H1 (cell line): ENCODE measurements around the gene HOXC5. TPM values are rescaled to one million over a fixed set of nuclear protein-coding genes. Genes with fewer than 3 reads are reported as not detected.

ENCODE experiments used
- CTCF ChIA-PET: fragments of 300-600 bp; sonication (Branson Sonifier 250); formaldehyde crosslinking; loops from one replicate; lab custom pipeline; 2021; ENCODE audit not compliant: partially characterized antibody; lab: Charles Lee
- POLR2A ChIA-PET: fragments of 300-600 bp; sonication (Branson Sonifier 250); formaldehyde crosslinking; loops from one replicate; lab custom pipeline; 2021; ENCODE audit warnings: inconsistent platforms; ENCODE audit not compliant: partially characterized antibody; lab: Charles Lee
- DNase-seq, 2 experiments: peaks; one replicate each; pipeline versions ENCODE4 v3.0.0 to v3.0.0-alpha.2; 2010 to 2022; ENCODE audit warnings: low spot score in 2 of 2, low read depth in 1 of 2, mixed read lengths in 1 of 2
- FAIRE-seq: peaks from 2 replicates; lab custom pipeline; 2011; peaks lifted over from hg19 to GRCh38; lab: Jason Lieb, UNC
- H2AFZ ChIP-seq: 2 replicates; pipeline ENCODE4 v1.8.1; 2012; ENCODE audit warnings: low read length, inconsistent platforms
- H2AK5ac ChIP-seq: 2 replicates; pipeline ENCODE4 v1.6.1; 2013; ENCODE audit warnings: low read depth, low read length
- H2BK120ac ChIP-seq: replicated peaks from 2 replicates; pipeline ENCODE3; 2013; ENCODE audit warnings: low read depth, low read length, inconsistent platforms
- H2BK12ac ChIP-seq: 2 replicates; pipeline ENCODE4 v1.6.1; 2013; ENCODE audit warnings: low read depth, low read length
- H2BK15ac ChIP-seq: 2 replicates; pipeline ENCODE4 v1.6.1; 2013; ENCODE audit warnings: low read length
- H2BK20ac ChIP-seq: 2 replicates; pipeline ENCODE4 v1.6.1; 2013; ENCODE audit warnings: low read length
- H2BK5ac ChIP-seq: 2 replicates; pipeline ENCODE4 v1.6.1; 2013; ENCODE audit warnings: low read depth, low read length
- H3K14ac ChIP-seq: 2 replicates; pipeline ENCODE4 v1.6.1; 2013; ENCODE audit warnings: inconsistent platforms; ENCODE audit not compliant: insufficient read length
- H3K18ac ChIP-seq: 2 replicates; pipeline ENCODE4 v1.6.1; 2013; ENCODE audit warnings: low read length; ENCODE audit errors: extremely low read depth
- H3K23ac ChIP-seq: 2 replicates; pipeline ENCODE4 v1.6.1; 2013; ENCODE audit warnings: inconsistent platforms; ENCODE audit not compliant: insufficient read length
- H3K23me2 ChIP-seq: 2 replicates; pipeline ENCODE4 v1.6.1; 2013; ENCODE audit warnings: low read depth, low read length
- H3K27ac ChIP-seq: 2 replicates; pipeline ENCODE4 v1.6.1; 2011; ENCODE audit warnings: low read depth, low read length, inconsistent platforms
- H3K27me3 ChIP-seq, 4 experiments: replicated peaks in 1 of 4; 1 replicate in 1 of 4; 2 replicates in 3 of 4; pipeline versions ENCODE4 v1.6.1 to v1.8.1; 2011 to 2013; ENCODE audit warnings: low read length in 3 of 4, mild to moderate bottlenecking in 3 of 4, inconsistent platforms in 2 of 4, mixed read lengths in 2 of 4, moderate library complexity in 1 of 4; ENCODE audit not compliant: control insufficient read depth in 3 of 4, insufficient read depth in 3 of 4; ENCODE audit errors: extremely low read depth in 1 of 4
- H3K36me3 ChIP-seq, 4 experiments: 2 replicates each; pipeline versions ENCODE4 v1.6.1 to v1.8.1; 2011 to 2013; ENCODE audit warnings: mild to moderate bottlenecking in 4 of 4, low read length in 3 of 4, moderate library complexity in 2 of 4, control low read depth in 1 of 4, inconsistent platforms in 1 of 4; ENCODE audit not compliant: insufficient read depth in 4 of 4, control insufficient read depth in 2 of 4
- H3K4ac ChIP-seq: replicated peaks from 2 replicates; pipeline ENCODE3; 2013; ENCODE audit warnings: low read length, low read depth, mixed read lengths, inconsistent platforms; ENCODE audit not compliant: insufficient read length
- H3K4me1 ChIP-seq, 4 experiments: replicated peaks in 1 of 4; 1 replicate in 1 of 4; 2 replicates in 3 of 4; pipeline versions ENCODE4 v1.6.1 to v1.8.1; 2011 to 2013; ENCODE audit warnings: low read length in 3 of 4, inconsistent platforms in 2 of 4, mixed read lengths in 1 of 4; ENCODE audit not compliant: insufficient read depth in 4 of 4, control insufficient read depth in 3 of 4
- H3K4me2 ChIP-seq, 2 experiments: 2 replicates each; pipeline versions ENCODE4 v1.6.1 to v1.8.1; 2011 to 2013; ENCODE audit warnings: low read depth in 2 of 2, low read length in 2 of 2, control low read depth in 1 of 2, inconsistent platforms in 1 of 2, mild to moderate bottlenecking in 1 of 2; ENCODE audit not compliant: insufficient read depth in 1 of 2
- H3K4me3 ChIP-seq, 4 experiments: fragments of 200-600, 300-600 bp in 1 of 4; sonication (generic), shearing (Covaris generic), sonication (Bioruptor Twin) in 1 of 4; 2 replicates each; pipeline versions ENCODE4 v1.5.1 to v1.8.1; 2011 to 2016; ENCODE audit warnings: low read length in 4 of 4, low read depth in 3 of 4, control low read depth in 2 of 4, inconsistent platforms in 2 of 4, mild to moderate bottlenecking in 2 of 4, mixed read lengths in 1 of 4, moderate library complexity in 1 of 4; ENCODE audit not compliant: insufficient read depth in 2 of 4; ENCODE audit errors: extremely low read depth in 1 of 4
- H3K56ac ChIP-seq: replicated peaks from 2 replicates; pipeline ENCODE3; 2013; ENCODE audit warnings: low read depth, mild to moderate bottlenecking, mixed read lengths, low read length, inconsistent platforms; ENCODE audit not compliant: insufficient read length
- H3K79me1 ChIP-seq: 2 replicates; pipeline ENCODE4 v1.6.1; 2013; ENCODE audit warnings: low read depth, low read length, control low read depth
- H3K79me2 ChIP-seq, 2 experiments: 2 replicates each; pipeline versions ENCODE4 v1.6.1 to v1.8.1; 2012 to 2013; ENCODE audit warnings: low read length in 2 of 2, mild to moderate bottlenecking in 2 of 2, inconsistent platforms in 1 of 2; ENCODE audit not compliant: insufficient read depth in 2 of 2, control insufficient read depth in 1 of 2
- H3K9ac ChIP-seq, 4 experiments: replicated peaks in 1 of 4; 1 replicate in 1 of 4; 2 replicates in 3 of 4; pipeline versions ENCODE4 v1.6.1 to v1.8.1; 2011 to 2013; ENCODE audit warnings: low read depth in 3 of 4, low read length in 3 of 4, control low read depth in 2 of 4, mild to moderate bottlenecking in 2 of 4, moderate library complexity in 2 of 4, inconsistent platforms in 1 of 4; ENCODE audit errors: extremely low read depth in 1 of 4
- H3K9me3 ChIP-seq, 2 experiments: 2 replicates each; pipeline versions ENCODE4 v1.6.1 to v1.8.1; 2012 to 2013; ENCODE audit warnings: mild to moderate bottlenecking in 2 of 2, moderate library complexity in 2 of 2, control low read depth in 1 of 2, inconsistent platforms in 1 of 2, low read depth in 1 of 2, low read length in 1 of 2, mixed read lengths in 1 of 2; ENCODE audit not compliant: insufficient read depth in 2 of 2
- H4K20me1 ChIP-seq, 2 experiments: replicated peaks in 1 of 2; 2 replicates each; pipeline versions ENCODE3 to v1.8.1; 2011 to 2013; ENCODE audit warnings: inconsistent platforms in 2 of 2, low read length in 2 of 2, mild to moderate bottlenecking in 1 of 2; ENCODE audit not compliant: insufficient read depth in 2 of 2, control insufficient read depth in 1 of 2
- H4K5ac ChIP-seq: 2 replicates; pipeline ENCODE4 v1.6.1; 2013; ENCODE audit warnings: low read length, low read depth, mixed read lengths, inconsistent platforms; ENCODE audit not compliant: insufficient read length
- H4K8ac ChIP-seq: 2 replicates; pipeline ENCODE4 v1.8.0; 2013; ENCODE audit warnings: mild to moderate bottlenecking, moderate library complexity, low read length, inconsistent platforms; ENCODE audit not compliant: insufficient read depth; ENCODE audit errors: extremely low read depth
- H4K91ac ChIP-seq: replicated peaks from 2 replicates; pipeline ENCODE3; 2013; ENCODE audit warnings: low read length, mixed read lengths, inconsistent platforms; ENCODE audit not compliant: insufficient read length
- ASH2L ChIP-seq: fragments of 200-600, 300-600 bp; sonication (generic); IDR thresholded peaks from one replicate; pipeline ENCODE4 v1.7.1; 2017; ENCODE audit warnings: low read length
- CREB1 ChIP-seq: IDR thresholded peaks from 2 replicates; pipeline ENCODE4 v1.6.1; 2012; ENCODE audit warnings: inconsistent platforms
- CTBP2 ChIP-seq: IDR thresholded peaks from 2 replicates; pipeline ENCODE4 v1.7.0; 2011; ENCODE audit warnings: borderline replicate concordance, mild to moderate bottlenecking, moderate library complexity, mixed read lengths, low read length; ENCODE audit not compliant: insufficient read depth, insufficient read length
- EZH2 ChIP-seq: fragments of 200-600 bp; sonication (generic); IDR thresholded peaks from 2 replicates; pipeline ENCODE4 v1.7.1; 2012; ENCODE audit warnings: low read depth, mild to moderate bottlenecking, moderate library complexity, low read length, inconsistent platforms; ENCODE audit not compliant: severe bottlenecking
- JUND ChIP-seq: IDR thresholded peaks from 2 replicates; pipeline ENCODE4 v1.6.1; 2011; ENCODE audit warnings: mild to moderate bottlenecking, improper control_type of control experiment, low read length
- KDM4A ChIP-seq: IDR thresholded peaks from one replicate; pipeline ENCODE4 v1.7.1; 2012; ENCODE audit warnings: low read depth, mild to moderate bottlenecking, moderate library complexity, low read length, inconsistent platforms; ENCODE audit not compliant: severe bottlenecking
- RNF2 ChIP-seq: fragments of 200-900, 300-1000 bp; sonication (generic); IDR thresholded peaks from 2 replicates; pipeline ENCODE4 v1.7.1; 2016; ENCODE audit warnings: borderline replicate concordance, low read depth, mild to moderate bottlenecking, antibody characterized with exemption, low read length; ENCODE audit not compliant: poor library complexity, severe bottlenecking; ENCODE audit errors: missing control alignments
- SUZ12 ChIP-seq: fragments of 200-600 bp; sonication (generic); IDR thresholded peaks from 2 replicates; pipeline ENCODE4 v1.6.1; 2012; ENCODE audit warnings: mild to moderate bottlenecking, inconsistent platforms, low read length, moderate library complexity, mixed read lengths
- WGBS, 2 experiments: shearing (Covaris generic) in 1 of 2; methylation state at CpG; one replicate each; pipeline versions ENCODE4 v1.1.6 to v1.1.7; 2013 to 2015; ENCODE audit warnings: low lambda C conversion rate in 2 of 2, mixed read lengths in 2 of 2, inconsistent platforms in 1 of 2, low coverage in 1 of 2, missing lambda C conversion rate in 1 of 2; ENCODE audit not compliant: insufficient replicate concordance in 2 of 2, insufficient coverage in 1 of 2, insufficient read length in 1 of 2; ENCODE audit errors: extremely low coverage in 1 of 2, missing lambda C conversion rate in 1 of 2; 5-methylcytosine and 5-hydroxymethylcytosine counted together
- polyA plus RNA-seq, 7 experiments: library from polyadenylated mRNA; depleted of rRNA in 3 of 7; stranded (reverse) in 5 of 7; unstranded in 2 of 7; fragments of >200 nt in 5 of 7; fragments of 200-250 nt in 2 of 7; gene quantifications; 1 replicate in 5 of 7; 2 replicates in 1 of 7; 4 replicates in 1 of 7; pipeline versions ENCODE4 v1.2.1 to v1.2.3, GENCODE V29; 2011 to 2013; ENCODE audit warnings: missing spikeins in 2 of 7, mixed read lengths in 2 of 7
- total RNA-seq: library from RNA; stranded (reverse); fragmentation: NEBNext Ultra II Directional; extraction: Animal tissue kit (Norgen Biotek cat#: 25700); gene quantifications from 2 replicates; pipeline ENCODE4 v1.2.1, GENCODE V29; 2021
- TF ChIP-seq, protein P1 (sequence below): IDR thresholded peaks from 2 replicates; pipeline ENCODE4 v1.6.1; 2012; ENCODE audit warnings: inconsistent platforms

Gene HOXC5
- total and polyA plus RNA-seq, 2 of the 8 experiments (the other 6 are each of a cell fraction or from before 2014, with no cell fraction given), result not detected

DNA sequence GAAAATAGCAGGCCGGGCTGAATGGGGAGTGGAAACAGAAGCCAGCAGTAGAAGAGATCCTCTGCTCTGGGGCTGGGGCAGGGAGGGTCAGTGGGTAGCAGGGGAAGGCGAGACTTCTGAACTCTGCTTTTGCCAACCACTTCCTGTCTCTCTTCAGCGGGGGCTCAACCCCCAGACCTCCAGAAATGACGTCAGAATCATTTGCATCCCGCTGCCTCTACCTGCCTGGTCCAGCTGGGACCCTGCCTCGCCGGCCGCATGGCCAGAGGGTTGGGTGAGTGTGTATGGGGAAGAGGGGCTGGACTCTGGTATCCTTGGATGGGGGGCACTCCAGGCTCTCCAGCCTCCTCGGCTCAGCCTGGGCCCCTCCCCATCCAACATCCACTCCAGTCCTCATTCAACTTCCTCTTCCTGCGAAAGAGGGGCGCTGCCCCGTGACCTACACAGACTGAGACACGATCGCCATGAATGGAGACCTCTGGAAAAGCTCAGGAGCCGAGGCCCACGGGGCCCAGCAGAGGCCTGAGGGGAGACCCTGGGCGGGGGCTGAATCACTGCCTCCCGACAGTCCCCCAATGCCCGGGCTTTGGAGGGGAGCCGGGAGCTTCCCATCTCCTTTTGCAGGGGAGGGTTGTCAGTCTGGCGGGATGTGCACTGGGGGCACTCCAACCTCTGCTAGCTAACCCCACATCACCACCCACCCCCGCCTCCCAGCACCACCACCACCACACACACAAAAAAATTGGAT lies 20.3 kb downstream of the HOXC5 start:
- Histone ChIP-seq H3K9ac (no peak overlapping the region), H2BK15ac (no peak overlapping the region), H2BK20ac (no peak overlapping the region), H3K4ac (no peak overlapping the region), H3K27me3 (peaks cover 95 to 100% (median 99%) of the 10 kb centered on the region in 4 experiments), H3K18ac (no peak overlapping the region; the same call in 1 of the 2 replicates), H4K20me1 (peaks cover 12 to 15% of the 10 kb centered on the region in 2 experiments), H3K79me2 (no peaks in the 10 kb centered on the region), H3K4me2 (peak overlapping the region; percentile 50 to 53), H2AK5ac (no peak overlapping the region; the same call in 1 of the 2 replicates), H3K9me3 (no peaks in the 10 kb centered on the region), H2BK120ac (no peak overlapping the region), H3K14ac (no peak overlapping the region), H3K79me1 (no peaks in the 10 kb centered on the region), H3K56ac (no peak overlapping the region), H3K27ac (no peak overlapping the region), H3K23ac (no peak overlapping the region), H3K23me2 (peaks cover 3% of the 10 kb centered on the region), H2BK5ac (no peak overlapping the region), H4K91ac (no peak overlapping the region), H3K4me3 (peak overlapping the region in 1 of 4 experiments; percentile 51; a peak in 5 of 8 replicates), H4K5ac (no peak overlapping the region), H2BK12ac (peak overlapping the region; percentile 44; the same call in 1 of the 2 replicates), H3K4me1 (peaks cover 1 to 22% (median 5%) of the 10 kb centered on the region in 4 experiments; a peak in 6 of 7 replicates), H4K8ac (no peak overlapping the region), H3K36me3 (peaks cover 0 to 2% (median 0%) of the 10 kb centered on the region in 4 experiments; a peak in 1 of 8 replicates), H2AFZ (no peak overlapping the region)
- 3% methylated on average over 20 of the region's 22 CpGs; no CpG with 5 or more reads in 1 of the 2 experiments for WGBS, 2 experiments
- FAIRE-seq, result no peak
- no peak for DNase-seq
- ChIA-PET POLR2A (interaction anchor here (0.9 kb wide), 1 partner anchor 18 kb away, joined by 3 read pairs; no protein-coding TSS in a partner anchor), CTCF (interaction anchor here (0.6 to 4.9 kb wide), 29 partner anchors 9 to 156 kb away, joined by 3 to 34 read pairs (median 4); partner anchors contain the start of genes HOXC10, HOXC5, HOXC8 and SMUG1)
- peak; percentile 66; the same call in 1 of the 2 replicates for TF ChIP-seq CREB1
- TF ChIP-seq JUND, result peak; percentile 49; the same call in 1 of the 2 replicates
- TF ChIP-seq CTBP2, result peak; percentile 39
- peak; percentile 35 for TF ChIP-seq EZH2
- TF ChIP-seq SUZ12, result peak; percentile 79; the same call in 1 of the 2 replicates
- peak; percentile 16 for TF ChIP-seq KDM4A
- TF ChIP-seq ASH2L, result no peak
- TF ChIP-seq, protein P1, sequence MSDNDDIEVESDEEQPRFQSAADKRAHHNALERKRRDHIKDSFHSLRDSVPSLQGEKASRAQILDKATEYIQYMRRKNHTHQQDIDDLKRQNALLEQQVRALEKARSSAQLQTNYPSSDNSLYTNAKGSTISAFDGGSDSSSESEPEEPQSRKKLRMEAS, result no peak
- TF ChIP-seq RNF2, result peak; percentile 3
